ENCODE data around the gene BBIP1.

- TF ChIP-seq CTCF (IDR thresholded peaks at IDR 0.05; ENCODE audit: extremely low read depth in 1 of 2, insufficient read depth in 1 of 2, low read depth in 1 of 2, low read length in 2 of 2): no peak
- no peak for TF ChIP-seq POLR2A (IDR thresholded peaks at IDR 0.05; ENCODE audit: low read depth, low read length)
- no peak for TF ChIP-seq JUN (IDR thresholded peaks at IDR 0.05; ENCODE audit: borderline replicate concordance, insufficient read depth, insufficient read length, low read depth)
- TF ChIP-seq GATA2 (IDR thresholded peaks at IDR 0.05; ENCODE audit: insufficient read depth, insufficient read length, low read depth, low read length): no peak
- TF ChIP-seq EZH2 (IDR thresholded peaks at IDR 0.05; ENCODE audit: borderline replicate concordance, low read depth, low read length, severe bottlenecking): no peak
- TF ChIP-seq MAX (IDR thresholded peaks at IDR 0.05; ENCODE audit: insufficient read depth, insufficient read length): no peak
- TF ChIP-seq FOS (IDR thresholded peaks at IDR 0.05; ENCODE audit: borderline replicate concordance, insufficient read depth, low read length): no peak
- TF ChIP-seq POLR2AphosphoS5 (IDR thresholded peaks at IDR 0.05; ENCODE audit: insufficient read depth, low read depth, low read length): no peak
These were observed 48.1 kb downstream of the BBIP1 start for GRCh38 chr10:110870823-110871297.

All from endothelial cell of umbilical vein (primary cell).